Gastroesophageal sphincter (tissue), 4 donors: Measurements from ENCODE around the gene ABCC12. TPM values are rescaled to one million over a fixed set of nuclear protein-coding genes. Genes with fewer than 3 reads are reported as not detected.
"Not testable (repeated sequence)": the region's sequence is repeated elsewhere in the genome, so short reads cannot be mapped to it uniquely, and the experiment has no call there.

Source experiments
- ATAC-seq: fragments of 150-250 bp; one replicate; pipeline ENCODE4 v1.9.1; 2016; ENCODE audit warnings: mild to moderate bottlenecking, moderate library complexity
- H3K27ac ChIP-seq, 4 donors: fragments of 200-600 bp; sonication (generic) in 3 of 4; 1 replicate in 3 of 4; 2 replicates in 1 of 4; pipeline ENCODE4 v1.5.1; 2016 to 2019
- H3K27me3 ChIP-seq: fragments of 200-600 bp; sonication (generic); one replicate; pipeline ENCODE4 v1.5.1; 2019
- H3K36me3 ChIP-seq, 2 donors: fragments of 200-600 bp; sonication (generic); one replicate each; pipeline ENCODE4 v1.5.1; 2019; ENCODE audit warnings: control low read depth in 1 of 2
- H3K4me1 ChIP-seq, 3 donors: fragments of 200-600 bp; sonication (generic); 1 replicate in 2 of 3; 2 replicates in 1 of 3; pipeline ENCODE4 v1.5.1; 2016 to 2019; ENCODE audit warnings: control low read depth in 2 of 3
- H3K4me3 ChIP-seq, 2 donors: fragments of 200-600 bp; sonication (generic); one replicate each; pipeline ENCODE4 v1.5.1; 2019; ENCODE audit warnings: mild to moderate bottlenecking in 1 of 2, moderate library complexity in 1 of 2
- H3K9me3 ChIP-seq, 3 donors: fragments of 200-600 bp; sonication (generic); one replicate each; pipeline ENCODE4 v1.5.1; 2017 to 2019; ENCODE audit warnings: control low read depth in 2 of 3
- CTCF ChIP-seq, 4 experiments: fragments of 200-600 bp in 2 of 4; fragments of 450-650 bp in 2 of 4; sonication (generic) in 1 of 4; IDR thresholded peaks; one replicate each; pipeline ENCODE4 v1.5.1; 2017 to 2019; ENCODE audit warnings: antibody characterized with exemption in 4 of 4, mild to moderate bottlenecking in 2 of 4, moderate library complexity in 2 of 4
- EP300 ChIP-seq: sonication (generic); formaldehyde crosslinking; IDR thresholded peaks from one replicate; pipeline ENCODE4 v1.6.1; 2017; ENCODE audit warnings: antibody characterized with exemption, mild to moderate bottlenecking
- POLR2A ChIP-seq, 2 donors: fragments of 450-650 bp; IDR thresholded peaks; one replicate each; pipeline ENCODE4 v1.6.1; 2017; ENCODE audit warnings: antibody characterized with exemption in 2 of 2, mild to moderate bottlenecking in 2 of 2, moderate library complexity in 1 of 2
- POLR2AphosphoS5 ChIP-seq: sonication (generic); formaldehyde crosslinking; IDR thresholded peaks from one replicate; pipeline ENCODE4 v1.6.1; 2017; ENCODE audit warnings: antibody characterized with exemption
- WGBS, 2 donors: methylation state at CpG; one replicate each; pipeline ENCODE4 v1.1.5; 2018; ENCODE audit warnings: low coverage in 1 of 2; 5-methylcytosine and 5-hydroxymethylcytosine counted together
- total RNA-seq, 4 donors: library from RNA; depleted of rRNA; stranded (reverse); fragments of >200 nt; gene quantifications; one replicate each; pipeline ENCODE4 v1.1.0, GENCODE V29; 2016

The ABCC12 gene
- total RNA-seq, 4 donors from 2014 or later: not detected

- no peak for ATAC-seq
- H3K36me3 ChIP-seq: no peaks in the 10 kb centered on the region
- no peaks in the 10 kb centered on the region for H3K4me1 ChIP-seq
- TF ChIP-seq CTCF (IDR thresholded peaks at IDR 0.05) (no peak), EP300 (no peak), POLR2AphosphoS5 (no peak), POLR2A (IDR thresholded peaks at IDR 0.05) (no peak)
- no peak overlapping the region for H3K27ac ChIP-seq
- no peaks in the 10 kb centered on the region for H3K9me3 ChIP-seq
- H3K4me3 ChIP-seq: no peak overlapping the region
- peaks cover 18% of the 10 kb centered on the region for H3K27me3 ChIP-seq
- WGBS, 2 donors: 67 to 100% methylated on average over 1 of the region's 1 CpG
These were observed 16.9 kb upstream of the ABCC12 start for GRCh38 chr16:48172682-48173081.

GRCh38 chr16:48169896-48170295 lies 14.1 kb upstream of the ABCC12 start:
- no peak overlapping the region for H3K27ac ChIP-seq
- no peak for ATAC-seq
- 80% methylated on average over 7 of the region's 8 CpGs; no CpG with 5 or more reads in 1 of the 2 donors for WGBS, 2 donors

GRCh38 chr16:48168075-48168474 lies 12.3 kb upstream of the ABCC12 start:
- H3K4me3 ChIP-seq: no peak overlapping the region
- TF ChIP-seq POLR2AphosphoS5 (no peak), CTCF (IDR thresholded peaks at IDR 0.05) (no peak), EP300 (no peak), POLR2A (IDR thresholded peaks at IDR 0.05) (no peak)
- peaks cover 0 to 5% (median 2%) of the 10 kb centered on the region in 3 donors for H3K4me1 ChIP-seq
- H3K27me3 ChIP-seq: peaks cover 9% of the 10 kb centered on the region
- ATAC-seq: no peak
- H3K27ac ChIP-seq: no peak overlapping the region
- no peaks in the 10 kb centered on the region for H3K36me3 ChIP-seq
- H3K9me3 ChIP-seq: no peaks in the 10 kb centered on the region
- WGBS, 2 donors: 53 to 86% methylated on average over 1 of the region's 1 CpG

More at GRCh38 chr16:48169896-48170295, 14.1 kb upstream of the ABCC12 start:
- Histone ChIP-seq H3K27me3 (peaks cover 6% of the 10 kb centered on the region), H3K9me3 (no peaks in the 10 kb centered on the region), H3K4me1 (peaks cover 0 to under 1% (median 0%) of the 10 kb centered on the region in 3 donors), H3K4me3 (no peak overlapping the region), H3K36me3 (no peaks in the 10 kb centered on the region)
- TF ChIP-seq POLR2AphosphoS5 (no peak), EP300 (no peak), CTCF (IDR thresholded peaks at IDR 0.05) (no peak), POLR2A (IDR thresholded peaks at IDR 0.05) (no peak)

GRCh38 chr16:48166617-48167016 lies 10.8 kb upstream of the ABCC12 start:
- not testable (repeated sequence) for ATAC-seq, H3K4me1 ChIP-seq, H3K27ac ChIP-seq, H3K36me3 ChIP-seq, H3K9me3 ChIP-seq, H3K4me3 ChIP-seq
- H3K27me3 ChIP-seq: peaks cover 13% of the 10 kb centered on the region
- WGBS, 2 donors: 88% methylated on average over 5 of the region's 5 CpGs; no CpG with 5 or more reads in 1 of the 2 donors

- 78 to 91% methylated on average over 4 of the region's 4 CpGs for WGBS, 2 donors
- ATAC-seq: no peak
- Histone ChIP-seq H3K4me3 (no peak overlapping the region), H3K36me3 (no peaks in the 10 kb centered on the region), H3K9me3 (no peaks in the 10 kb centered on the region), H3K27ac (no peak overlapping the region), H3K4me1 (peaks cover 0 to 5% (median 2%) of the 10 kb centered on the region in 3 donors), H3K27me3 (peaks cover 13% of the 10 kb centered on the region)
- no peak for TF ChIP-seq POLR2AphosphoS5
- TF ChIP-seq POLR2A (IDR thresholded peaks at IDR 0.05): no peak
- no peak for TF ChIP-seq EP300
- no peak for TF ChIP-seq CTCF (IDR thresholded peaks at IDR 0.05)
These were observed 10.3 kb upstream of the ABCC12 start for GRCh38 chr16:48165961-48166578.
